SK-N-SH (cell line): ENCODE data around the gene MAN1B1. TPM values are rescaled to one million over a fixed set of nuclear protein-coding genes. Genes with fewer than 3 reads are reported as not detected.

ENCODE experiments used
- CTCF ChIA-PET: fragments of 300-600, 350-600 bp; formaldehyde crosslinking; extraction: SDS; loops from one replicate; lab custom pipeline; 2021; lab: Yijun Ruan, JAX
- POLR2A ChIA-PET: fragments of 350-600 bp; sonication (Branson Sonifier 250); formaldehyde crosslinking; extraction: SDS; loops from one replicate; lab custom pipeline; 2020; ENCODE audit warnings: antibody characterized with exemption, inconsistent platforms; lab: Yijun Ruan, JAX
- DNase-seq: peaks from one replicate; pipeline ENCODE4 v3.0.0; 2012
- H2AFZ ChIP-seq: fragments of 200-600 bp; sonication (generic); 2 replicates; pipeline ENCODE4 v1.8.1; 2016; ENCODE audit warnings: antibody characterized with exemption, mild to moderate bottlenecking, low read depth
- H3F3A ChIP-seq: fragments of 200-600 bp; sonication (generic); replicated peaks from 2 replicates; pipeline ENCODE3; 2016; ENCODE audit warnings: antibody characterized with exemption, mild to moderate bottlenecking; ENCODE audit not compliant: insufficient read depth
- H3K27ac ChIP-seq, 2 experiments: fragments of 200-500 bp in 1 of 2; fragments of 200-600 bp in 1 of 2; sonication (Bioruptor generic) in 1 of 2; sonication (generic), shearing (Covaris generic) in 1 of 2; 2 replicates each; pipeline versions ENCODE4 v1.5.1 to v1.6.1; 2014 to 2016; ENCODE audit warnings: low read depth in 2 of 2, inconsistent platforms in 1 of 2, low read length in 1 of 2, mild to moderate bottlenecking in 1 of 2, mixed read lengths in 1 of 2
- H3K27me3 ChIP-seq: fragments of 200-600 bp; sonication (generic), shearing (Covaris generic); 2 replicates; pipeline ENCODE4 v1.6.1; 2016; ENCODE audit warnings: mixed run types; ENCODE audit not compliant: insufficient read depth
- H3K36me3 ChIP-seq, 2 experiments: fragments of 200-500 bp in 1 of 2; fragments of 200-600 bp in 1 of 2; sonication (Bioruptor generic) in 1 of 2; sonication (generic) in 1 of 2; replicated peaks in 1 of 2; 2 replicates each; pipeline versions ENCODE3 to v1.5.1; 2014 to 2016; ENCODE audit warnings: low read length in 1 of 2, mild to moderate bottlenecking in 1 of 2; ENCODE audit not compliant: insufficient read depth in 2 of 2, control insufficient read depth in 1 of 2
- H3K4me1 ChIP-seq, 2 experiments: fragments of 200-500 bp in 1 of 2; fragments of 200-600 bp in 1 of 2; sonication (Bioruptor generic) in 1 of 2; sonication (generic), shearing (Covaris generic) in 1 of 2; 2 replicates each; pipeline versions ENCODE4 v1.5.1 to v1.6.1; 2014 to 2016; ENCODE audit warnings: low read depth in 1 of 2, low read length in 1 of 2, mixed run types in 1 of 2; ENCODE audit not compliant: insufficient read depth in 2 of 2, control insufficient read depth in 1 of 2
- H3K4me2 ChIP-seq: fragments of 200-600 bp; sonication (generic), shearing (Covaris generic); 2 replicates; pipeline ENCODE4 v1.6.1; 2017; ENCODE audit warnings: mixed run types
- H3K4me3 ChIP-seq, 2 experiments: fragments of 200-500 bp in 1 of 2; fragments of 200-600 bp in 1 of 2; sonication (Bioruptor generic) in 1 of 2; sonication (generic), shearing (Covaris generic) in 1 of 2; 2 replicates each; pipeline versions ENCODE4 v1.5.1 to v1.8.1; 2014 to 2016; ENCODE audit warnings: low read depth in 2 of 2, inconsistent platforms in 1 of 2, low read length in 1 of 2, mild to moderate bottlenecking in 1 of 2, mixed read lengths in 1 of 2, moderate library complexity in 1 of 2
- H3K79me2 ChIP-seq: fragments of 200-600 bp; sonication (generic); 2 replicates; pipeline ENCODE4 v1.8.1; 2017; ENCODE audit warnings: mild to moderate bottlenecking; ENCODE audit not compliant: insufficient read depth
- H3K9ac ChIP-seq: fragments of 200-600 bp; sonication (generic); 2 replicates; pipeline ENCODE4 v1.6.1; 2017; ENCODE audit warnings: mixed run types
- H3K9me2 ChIP-seq: fragments of 200-600 bp; sonication (generic); 2 replicates; pipeline ENCODE4 v1.6.1; 2017; ENCODE audit warnings: mixed run types
- H3K9me3 ChIP-seq: fragments of 200-600 bp; sonication (generic); 2 replicates; pipeline ENCODE4 v1.6.1; 2017; ENCODE audit warnings: mixed run types, mild to moderate bottlenecking, moderate library complexity
- H4K20me1 ChIP-seq: fragments of 200-600 bp; sonication (generic); 2 replicates; pipeline ENCODE4 v1.6.1; 2017; ENCODE audit warnings: mild to moderate bottlenecking, mixed run types; ENCODE audit not compliant: insufficient read depth
- EP300 ChIP-seq, 2 experiments: IDR thresholded peaks; 2 replicates each; pipeline versions ENCODE4 v1.4.0 to v1.6.1; 2012; ENCODE audit warnings: borderline replicate concordance in 1 of 2, low read depth in 1 of 2, low read length in 1 of 2
- FOSL2 ChIP-seq: IDR thresholded peaks from 2 replicates; pipeline ENCODE4 v1.4.0; 2012; ENCODE audit warnings: low read depth, mild to moderate bottlenecking, moderate library complexity, borderline replicate concordance
- FOXM1 ChIP-seq: IDR thresholded peaks from 2 replicates; pipeline ENCODE4 v1.4.0; 2012; ENCODE audit warnings: low read depth, mild to moderate bottlenecking
- GATA2 ChIP-seq: sonication (generic); formaldehyde crosslinking; IDR thresholded peaks from 2 replicates; pipeline ENCODE4 v1.5.0; 2020; ENCODE audit warnings: mild to moderate bottlenecking, missing genetic modification reagents
- MEF2A ChIP-seq: IDR thresholded peaks from 2 replicates; pipeline ENCODE4 v1.4.0; 2012; ENCODE audit warnings: low read depth, borderline replicate concordance
- MXI1 ChIP-seq: IDR thresholded peaks from 2 replicates; pipeline ENCODE4 v1.6.1; 2012; ENCODE audit warnings: mild to moderate bottlenecking, low read depth, low read length, improper control_type of control experiment
- NRF1 ChIP-seq: IDR thresholded peaks from 2 replicates; pipeline ENCODE4 v1.6.1; 2012; ENCODE audit warnings: low read depth, mild to moderate bottlenecking, low read length
- PBX3 ChIP-seq: IDR thresholded peaks from 2 replicates; pipeline ENCODE4; 2012
- RAD21 ChIP-seq: IDR thresholded peaks from 2 replicates; pipeline ENCODE4 v1.6.1; 2012; ENCODE audit warnings: mild to moderate bottlenecking, low read length
- RCOR1 ChIP-seq: fragments of 150-350 bp; IDR thresholded peaks from 2 replicates; pipeline ENCODE4 v1.6.1; 2017; ENCODE audit warnings: antibody characterized with exemption, low read length
- RFX5 ChIP-seq: IDR thresholded peaks from 2 replicates; pipeline ENCODE4 v1.6.1; 2012; ENCODE audit warnings: mild to moderate bottlenecking, improper control_type of control experiment, low read length
- RXRA ChIP-seq: IDR thresholded peaks from 2 replicates; pipeline ENCODE4 v1.4.0; 2012; ENCODE audit warnings: low read depth, mild to moderate bottlenecking, borderline replicate concordance
- TAF1 ChIP-seq: IDR thresholded peaks from 2 replicates; pipeline ENCODE4 v1.6.1; 2012; ENCODE audit warnings: low read depth, mild to moderate bottlenecking, low read length, moderate library complexity, borderline replicate concordance
- TEAD4 ChIP-seq: IDR thresholded peaks from 2 replicates; pipeline ENCODE4 v1.4.0; 2012; ENCODE audit warnings: mild to moderate bottlenecking, borderline replicate concordance; ENCODE audit not compliant: insufficient read depth
- YY1 ChIP-seq: IDR thresholded peaks from 2 replicates; pipeline ENCODE4 v1.4.0; 2012; ENCODE audit warnings: low read depth, mild to moderate bottlenecking
- ZBTB33 ChIP-seq: IDR thresholded peaks from 2 replicates; pipeline ENCODE4 v1.4.0; 2012; ENCODE audit warnings: low read depth, borderline replicate concordance
- WGBS: methylation state at CpG from one replicate; pipeline ENCODE4 v1.1.6; 2017; ENCODE audit warnings: low lambda C conversion rate; 5-methylcytosine and 5-hydroxymethylcytosine counted together
- polyA plus RNA-seq, 3 experiments: library from polyadenylated mRNA; depleted of rRNA; stranded (reverse); fragments of >200 nt; gene quantifications; 2 replicates each; pipeline ENCODE4 v1.2.3, GENCODE V29; 2012
- TF ChIP-seq, protein P1 (sequence below): IDR thresholded peaks from 2 replicates; pipeline ENCODE4 v1.6.1; 2012; ENCODE audit warnings: mild to moderate bottlenecking, low read depth, low read length, moderate library complexity
- TF ChIP-seq, protein P2 (sequence below): fragments of 150-350 bp; IDR thresholded peaks from 2 replicates; pipeline ENCODE4 v1.6.1; 2017; ENCODE audit warnings: antibody characterized with exemption, low read length, low read depth, borderline replicate concordance
- TF ChIP-seq, protein P3 (sequence below): fragments of 200-600 bp; sonication (generic); IDR thresholded peaks from 2 replicates; pipeline ENCODE4 v1.6.1; 2017; ENCODE audit warnings: antibody characterized with exemption, mild to moderate bottlenecking, moderate library complexity
- TF ChIP-seq, protein P4 (sequence below): IDR thresholded peaks from 2 replicates; pipeline ENCODE4 v1.4.0; 2012; ENCODE audit warnings: low read depth

MAN1B1 gene
- polyA plus RNA-seq, 1 of the 3 experiments (the other 2 are of a cell fraction) = 57.8 TPM

GRCh38 chr9:137079401-137079787 is 7.4 kb upstream of the MAN1B1 start:
- no peaks in the 10 kb centered on the region for H3K9me2 ChIP-seq
- no peak overlapping the region for H3K9ac ChIP-seq
- POLR2A ChIA-PET = interaction anchor here (0.6 to 0.7 kb wide), 2 partner anchors 9 to 53 kb away, joined by 3 read pairs; partner anchors contain the start of gene SAPCD2
- H3K4me1 ChIP-seq = peaks cover 8 to 9% of the 10 kb centered on the region in 2 experiments; a peak in 2 of 4 replicates
- H3K27ac ChIP-seq = no peak overlapping the region
- peaks cover 3 to 8% of the 10 kb centered on the region in 2 experiments for H3K36me3 ChIP-seq
- no peak for DNase-seq
- no peaks in the 10 kb centered on the region for H3K27me3 ChIP-seq
- CTCF ChIA-PET = interaction anchor here (0.7 to 1.9 kb wide), 5 partner anchors 9 to 147 kb away, joined by 3 to 8 read pairs (median 5); partner anchors contain the start of genes NPDC1, RNF224 and SAPCD2
- H3K9me3 ChIP-seq = no peaks in the 10 kb centered on the region
- no peak overlapping the region for H3K4me2 ChIP-seq
- H3F3A ChIP-seq = peaks cover 23% of the 10 kb centered on the region
- WGBS = 86% methylated on average over 10 of the region's 13 CpGs
- TF ChIP-seq RCOR1 = no peak
- no peak for TF ChIP-seq MXI1
- no peak for TF ChIP-seq RXRA
- TF ChIP-seq TEAD4 = no peak
- TF ChIP-seq TAF1 = no peak
- TF ChIP-seq NRF1 = no peak
- TF ChIP-seq ZBTB33 = no peak
- no peak for TF ChIP-seq GATA2 (CRISPR knock-in tag)
- no peak for TF ChIP-seq YY1
- TF ChIP-seq, protein P1, sequence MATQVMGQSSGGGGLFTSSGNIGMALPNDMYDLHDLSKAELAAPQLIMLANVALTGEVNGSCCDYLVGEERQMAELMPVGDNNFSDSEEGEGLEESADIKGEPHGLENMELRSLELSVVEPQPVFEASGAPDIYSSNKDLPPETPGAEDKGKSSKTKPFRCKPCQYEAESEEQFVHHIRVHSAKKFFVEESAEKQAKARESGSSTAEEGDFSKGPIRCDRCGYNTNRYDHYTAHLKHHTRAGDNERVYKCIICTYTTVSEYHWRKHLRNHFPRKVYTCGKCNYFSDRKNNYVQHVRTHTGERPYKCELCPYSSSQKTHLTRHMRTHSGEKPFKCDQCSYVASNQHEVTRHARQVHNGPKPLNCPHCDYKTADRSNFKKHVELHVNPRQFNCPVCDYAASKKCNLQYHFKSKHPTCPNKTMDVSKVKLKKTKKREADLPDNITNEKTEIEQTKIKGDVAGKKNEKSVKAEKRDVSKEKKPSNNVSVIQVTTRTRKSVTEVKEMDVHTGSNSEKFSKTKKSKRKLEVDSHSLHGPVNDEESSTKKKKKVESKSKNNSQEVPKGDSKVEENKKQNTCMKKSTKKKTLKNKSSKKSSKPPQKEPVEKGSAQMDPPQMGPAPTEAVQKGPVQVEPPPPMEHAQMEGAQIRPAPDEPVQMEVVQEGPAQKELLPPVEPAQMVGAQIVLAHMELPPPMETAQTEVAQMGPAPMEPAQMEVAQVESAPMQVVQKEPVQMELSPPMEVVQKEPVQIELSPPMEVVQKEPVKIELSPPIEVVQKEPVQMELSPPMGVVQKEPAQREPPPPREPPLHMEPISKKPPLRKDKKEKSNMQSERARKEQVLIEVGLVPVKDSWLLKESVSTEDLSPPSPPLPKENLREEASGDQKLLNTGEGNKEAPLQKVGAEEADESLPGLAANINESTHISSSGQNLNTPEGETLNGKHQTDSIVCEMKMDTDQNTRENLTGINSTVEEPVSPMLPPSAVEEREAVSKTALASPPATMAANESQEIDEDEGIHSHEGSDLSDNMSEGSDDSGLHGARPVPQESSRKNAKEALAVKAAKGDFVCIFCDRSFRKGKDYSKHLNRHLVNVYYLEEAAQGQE = no peak
- no peak for TF ChIP-seq MEF2A
- TF ChIP-seq, protein P2, sequence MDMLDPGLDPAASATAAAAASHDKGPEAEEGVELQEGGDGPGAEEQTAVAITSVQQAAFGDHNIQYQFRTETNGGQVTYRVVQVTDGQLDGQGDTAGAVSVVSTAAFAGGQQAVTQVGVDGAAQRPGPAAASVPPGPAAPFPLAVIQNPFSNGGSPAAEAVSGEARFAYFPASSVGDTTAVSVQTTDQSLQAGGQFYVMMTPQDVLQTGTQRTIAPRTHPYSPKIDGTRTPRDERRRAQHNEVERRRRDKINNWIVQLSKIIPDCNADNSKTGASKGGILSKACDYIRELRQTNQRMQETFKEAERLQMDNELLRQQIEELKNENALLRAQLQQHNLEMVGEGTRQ = no peak
- TF ChIP-seq, protein P3, sequence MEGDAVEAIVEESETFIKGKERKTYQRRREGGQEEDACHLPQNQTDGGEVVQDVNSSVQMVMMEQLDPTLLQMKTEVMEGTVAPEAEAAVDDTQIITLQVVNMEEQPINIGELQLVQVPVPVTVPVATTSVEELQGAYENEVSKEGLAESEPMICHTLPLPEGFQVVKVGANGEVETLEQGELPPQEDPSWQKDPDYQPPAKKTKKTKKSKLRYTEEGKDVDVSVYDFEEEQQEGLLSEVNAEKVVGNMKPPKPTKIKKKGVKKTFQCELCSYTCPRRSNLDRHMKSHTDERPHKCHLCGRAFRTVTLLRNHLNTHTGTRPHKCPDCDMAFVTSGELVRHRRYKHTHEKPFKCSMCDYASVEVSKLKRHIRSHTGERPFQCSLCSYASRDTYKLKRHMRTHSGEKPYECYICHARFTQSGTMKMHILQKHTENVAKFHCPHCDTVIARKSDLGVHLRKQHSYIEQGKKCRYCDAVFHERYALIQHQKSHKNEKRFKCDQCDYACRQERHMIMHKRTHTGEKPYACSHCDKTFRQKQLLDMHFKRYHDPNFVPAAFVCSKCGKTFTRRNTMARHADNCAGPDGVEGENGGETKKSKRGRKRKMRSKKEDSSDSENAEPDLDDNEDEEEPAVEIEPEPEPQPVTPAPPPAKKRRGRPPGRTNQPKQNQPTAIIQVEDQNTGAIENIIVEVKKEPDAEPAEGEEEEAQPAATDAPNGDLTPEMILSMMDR = no peak
- no peak for TF ChIP-seq RFX5
- no peak for TF ChIP-seq PBX3
- TF ChIP-seq EP300 (IDR thresholded peaks at IDR 0.05; ENCODE audit: borderline replicate concordance in 1 of 2, low read depth in 1 of 2, low read length in 1 of 2) = no peak
- no peak for TF ChIP-seq RAD21
- TF ChIP-seq, protein P4, sequence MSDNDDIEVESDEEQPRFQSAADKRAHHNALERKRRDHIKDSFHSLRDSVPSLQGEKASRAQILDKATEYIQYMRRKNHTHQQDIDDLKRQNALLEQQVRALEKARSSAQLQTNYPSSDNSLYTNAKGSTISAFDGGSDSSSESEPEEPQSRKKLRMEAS = no peak
- no peak for TF ChIP-seq FOSL2
- TF ChIP-seq FOXM1 = no peak
- H2AFZ ChIP-seq = no peak overlapping the region
- no peak overlapping the region for H3K4me3 ChIP-seq
- no peaks in the 10 kb centered on the region for H4K20me1 ChIP-seq
- no peaks in the 10 kb centered on the region for H3K79me2 ChIP-seq
